Loucy (cell line): Measurements from ENCODE around the gene PIP5K1C.

Experiments
- CTCF ChIP-seq: fragments of 200-600 bp; sonication (generic); conservative IDR thresholded peaks from 2 replicates; pipeline ENCODE4 v1.5.1; 2014; ENCODE audit warnings: mild to moderate bottlenecking, antibody characterized with exemption, low read length
- EZH2phosphoT487 ChIP-seq: fragments of 200-600 bp; IDR thresholded peaks from 2 replicates; pipeline ENCODE4 v1.6.1; 2018; ENCODE audit warnings: antibody characterized with exemption, mild to moderate bottlenecking, moderate library complexity, borderline replicate concordance

GRCh38 chr19:3682286-3682685, 18.0 kb downstream of the PIP5K1C start:
- TF ChIP-seq CTCF (no peak), EZH2phosphoT487 (no peak)
